Right atrium auricular region (tissue), 2 donors: Measurements from ENCODE around the gene FHIT. TPM values are rescaled to one million over a fixed set of nuclear protein-coding genes. Genes with fewer than 3 reads are reported as not detected.

Experiments used
- DNase-seq: peaks from one replicate; pipeline ENCODE4 v3.0.0-alpha.2; 2019; ENCODE audit warnings: low spot score
- H3K27ac ChIP-seq, 2 donors: fragments of 200-600 bp; sonication (generic); 1 replicate in 1 of 2; 2 replicates in 1 of 2; pipeline ENCODE4 v1.5.1; 2016 to 2019
- H3K27me3 ChIP-seq, 2 donors: fragments of 200-600 bp; sonication (generic); one replicate each; pipeline versions ENCODE4 v1.5.1 to v1.6.0; 2017 to 2019
- H3K36me3 ChIP-seq: fragments of 200-600 bp; sonication (generic); one replicate; pipeline ENCODE4 v1.5.1; 2016
- H3K4me1 ChIP-seq, 2 donors: fragments of 200-600 bp; sonication (generic); one replicate each; pipeline versions ENCODE4 v1.5.1 to v1.6.0; 2017 to 2019
- H3K4me3 ChIP-seq, 2 donors: fragments of 200-600 bp; sonication (generic); 1 replicate in 1 of 2; 2 replicates in 1 of 2; pipeline ENCODE4 v1.5.1; 2017 to 2019; ENCODE audit warnings: mild to moderate bottlenecking in 1 of 2, moderate library complexity in 1 of 2
- H3K9me3 ChIP-seq, 2 donors: fragments of 200-600 bp; sonication (generic); one replicate each; pipeline ENCODE4 v1.5.1; 2019
- total RNA-seq, 2 donors: library from RNA; depleted of rRNA; stranded (reverse); fragments of >200 nt; gene quantifications; one replicate each; pipeline ENCODE4 v1.1.0, GENCODE V29; 2016
- TF ChIP-seq, protein P1 (sequence below), 2 donors: fragments of 200-600 bp; sonication (generic); IDR thresholded peaks; one replicate each; pipeline ENCODE4 v1.5.1; 2019; ENCODE audit warnings: antibody characterized with exemption in 2 of 2

Gene FHIT
- total RNA-seq, 2 donors from 2014 or later, result 10.4 to 11.0 TPM

GRCh38 chr3:60746695-60747416 lies 504.4 kb downstream of the FHIT start:
- H3K36me3 ChIP-seq, result no peaks in the 10 kb centered on the region
- no peak for DNase-seq
- TF ChIP-seq, protein P1, sequence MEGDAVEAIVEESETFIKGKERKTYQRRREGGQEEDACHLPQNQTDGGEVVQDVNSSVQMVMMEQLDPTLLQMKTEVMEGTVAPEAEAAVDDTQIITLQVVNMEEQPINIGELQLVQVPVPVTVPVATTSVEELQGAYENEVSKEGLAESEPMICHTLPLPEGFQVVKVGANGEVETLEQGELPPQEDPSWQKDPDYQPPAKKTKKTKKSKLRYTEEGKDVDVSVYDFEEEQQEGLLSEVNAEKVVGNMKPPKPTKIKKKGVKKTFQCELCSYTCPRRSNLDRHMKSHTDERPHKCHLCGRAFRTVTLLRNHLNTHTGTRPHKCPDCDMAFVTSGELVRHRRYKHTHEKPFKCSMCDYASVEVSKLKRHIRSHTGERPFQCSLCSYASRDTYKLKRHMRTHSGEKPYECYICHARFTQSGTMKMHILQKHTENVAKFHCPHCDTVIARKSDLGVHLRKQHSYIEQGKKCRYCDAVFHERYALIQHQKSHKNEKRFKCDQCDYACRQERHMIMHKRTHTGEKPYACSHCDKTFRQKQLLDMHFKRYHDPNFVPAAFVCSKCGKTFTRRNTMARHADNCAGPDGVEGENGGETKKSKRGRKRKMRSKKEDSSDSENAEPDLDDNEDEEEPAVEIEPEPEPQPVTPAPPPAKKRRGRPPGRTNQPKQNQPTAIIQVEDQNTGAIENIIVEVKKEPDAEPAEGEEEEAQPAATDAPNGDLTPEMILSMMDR (IDR thresholded peaks at IDR 0.05), result no peak
- H3K9me3 ChIP-seq, result no peaks in the 10 kb centered on the region
- H3K27me3 ChIP-seq, result no peaks in the 10 kb centered on the region
- no peak overlapping the region for H3K27ac ChIP-seq
- H3K4me3 ChIP-seq, result no peak overlapping the region
- H3K4me1 ChIP-seq, result peaks cover 0 to 8% of the 10 kb centered on the region in 2 donors

GRCh38 chr3:60746043-60746638 lies 505.1 kb downstream of the FHIT start:
- no peaks in the 10 kb centered on the region for H3K9me3 ChIP-seq
- no peak overlapping the region for H3K27ac ChIP-seq
- TF ChIP-seq, protein P1 (IDR thresholded peaks at IDR 0.05), result no peak
- no peak overlapping the region for H3K4me3 ChIP-seq
- H3K27me3 ChIP-seq, result no peaks in the 10 kb centered on the region
- H3K36me3 ChIP-seq, result no peaks in the 10 kb centered on the region
- no peak for DNase-seq
- H3K4me1 ChIP-seq, result peaks cover 0 to 8% of the 10 kb centered on the region in 2 donors

- TF ChIP-seq, protein P1 (IDR thresholded peaks at IDR 0.05), result no peak
- Histone ChIP-seq H3K9me3 (no peaks in the 10 kb centered on the region), H3K27me3 (no peaks in the 10 kb centered on the region), H3K4me3 (no peak overlapping the region), H3K36me3 (no peaks in the 10 kb centered on the region), H3K27ac (no peak overlapping the region), H3K4me1 (peaks cover 0 to 8% of the 10 kb centered on the region in 2 donors)
- no peak for DNase-seq
Observed at GRCh38 chr3:60743631-60744164, 507.6 kb downstream of the FHIT start.

- no peaks in the 10 kb centered on the region for H3K36me3 ChIP-seq
- H3K4me3 ChIP-seq, result no peak overlapping the region
- TF ChIP-seq, protein P1 (IDR thresholded peaks at IDR 0.05), result peak; percentile 22 to 48
- H3K27ac ChIP-seq, result no peak overlapping the region
- DNase-seq, result peak; percentile 63
- H3K9me3 ChIP-seq, result no peaks in the 10 kb centered on the region
- H3K27me3 ChIP-seq, result no peaks in the 10 kb centered on the region
- peaks cover 0 to 8% of the 10 kb centered on the region in 2 donors for H3K4me1 ChIP-seq
Observed at GRCh38 chr3:60742606-60743145, 508.6 kb downstream of the FHIT start.

GRCh38 chr3:60737633-60738399 lies 513.4 kb downstream of the FHIT start:
- Histone ChIP-seq H3K27me3 (no peaks in the 10 kb centered on the region), H3K4me3 (no peak overlapping the region), H3K4me1 (no peaks in the 10 kb centered on the region), H3K27ac (no peak overlapping the region), H3K36me3 (no peaks in the 10 kb centered on the region), H3K9me3 (no peaks in the 10 kb centered on the region)
- no peak for DNase-seq
- TF ChIP-seq, protein P1 (IDR thresholded peaks at IDR 0.05), result no peak
